ENCODE data around the gene TIE1.

GRCh38 chr1:43325381-43325780 lies 24.6 kb downstream of the TIE1 start:
- TF ChIP-seq POLR2A (IDR thresholded peaks at IDR 0.05) (no peak), CTCF (IDR thresholded peaks at IDR 0.05) (no peak)

All from upper lobe of left lung (tissue), 4 donors.